ENCODE data around the gene PARD3B. TPM values are rescaled to one million over a fixed set of nuclear protein-coding genes. Genes with fewer than 3 reads are reported as not detected.

PARD3B gene
- total and polyA plus RNA-seq, 8 donors: 1.8 to 42.6 (median 15.1) TPM

DNA sequence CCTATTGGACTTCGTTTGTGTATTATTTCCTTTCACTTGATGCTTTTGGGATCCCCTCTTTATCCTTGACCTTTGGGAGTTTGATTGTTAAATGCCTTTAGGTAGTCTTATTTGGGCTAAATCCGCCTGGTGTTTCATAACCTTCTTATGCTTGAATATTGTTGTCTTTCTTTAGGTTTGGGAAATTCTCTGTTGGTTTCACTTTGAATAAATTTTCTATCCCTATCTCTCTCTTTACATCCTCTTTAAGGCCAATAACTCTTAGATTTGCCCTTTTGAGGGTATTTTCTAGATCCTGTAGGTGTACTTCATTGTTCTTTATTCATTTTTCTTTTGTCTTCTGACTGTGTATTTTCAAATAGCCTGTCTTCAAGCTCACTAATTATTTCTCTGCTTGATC, 354.7 kb downstream of the PARD3B start:
- Histone ChIP-seq H3K27ac (no peak overlapping the region), H3K9me3 (no peaks in the 10 kb centered on the region), H3K4me3 (no peak overlapping the region), H3K4me1 (peaks cover 0 to 17% (median 6%) of the 10 kb centered on the region in 4 donors), H3K27me3 (no peaks in the 10 kb centered on the region), H3K36me3 (no peaks in the 10 kb centered on the region)
- intact Hi-C loops (cut with DNase I; ENCODE audit: low total_unique reads): no loop called here
- DNase-seq: no peak
- no peak for TF ChIP-seq EP300 (IDR thresholded peaks at IDR 0.05)
- TF ChIP-seq, protein P1, sequence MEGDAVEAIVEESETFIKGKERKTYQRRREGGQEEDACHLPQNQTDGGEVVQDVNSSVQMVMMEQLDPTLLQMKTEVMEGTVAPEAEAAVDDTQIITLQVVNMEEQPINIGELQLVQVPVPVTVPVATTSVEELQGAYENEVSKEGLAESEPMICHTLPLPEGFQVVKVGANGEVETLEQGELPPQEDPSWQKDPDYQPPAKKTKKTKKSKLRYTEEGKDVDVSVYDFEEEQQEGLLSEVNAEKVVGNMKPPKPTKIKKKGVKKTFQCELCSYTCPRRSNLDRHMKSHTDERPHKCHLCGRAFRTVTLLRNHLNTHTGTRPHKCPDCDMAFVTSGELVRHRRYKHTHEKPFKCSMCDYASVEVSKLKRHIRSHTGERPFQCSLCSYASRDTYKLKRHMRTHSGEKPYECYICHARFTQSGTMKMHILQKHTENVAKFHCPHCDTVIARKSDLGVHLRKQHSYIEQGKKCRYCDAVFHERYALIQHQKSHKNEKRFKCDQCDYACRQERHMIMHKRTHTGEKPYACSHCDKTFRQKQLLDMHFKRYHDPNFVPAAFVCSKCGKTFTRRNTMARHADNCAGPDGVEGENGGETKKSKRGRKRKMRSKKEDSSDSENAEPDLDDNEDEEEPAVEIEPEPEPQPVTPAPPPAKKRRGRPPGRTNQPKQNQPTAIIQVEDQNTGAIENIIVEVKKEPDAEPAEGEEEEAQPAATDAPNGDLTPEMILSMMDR (IDR thresholded peaks at IDR 0.05): no peak
- no peak for TF ChIP-seq POLR2A (IDR thresholded peaks at IDR 0.05)
- TF ChIP-seq POLR2AphosphoS5 (IDR thresholded peaks at IDR 0.05): no peak
- WGBS, 5 donors: 88 to 93% (median 90%) methylated on average over 2 of the region's 2 CpGs

DNA sequence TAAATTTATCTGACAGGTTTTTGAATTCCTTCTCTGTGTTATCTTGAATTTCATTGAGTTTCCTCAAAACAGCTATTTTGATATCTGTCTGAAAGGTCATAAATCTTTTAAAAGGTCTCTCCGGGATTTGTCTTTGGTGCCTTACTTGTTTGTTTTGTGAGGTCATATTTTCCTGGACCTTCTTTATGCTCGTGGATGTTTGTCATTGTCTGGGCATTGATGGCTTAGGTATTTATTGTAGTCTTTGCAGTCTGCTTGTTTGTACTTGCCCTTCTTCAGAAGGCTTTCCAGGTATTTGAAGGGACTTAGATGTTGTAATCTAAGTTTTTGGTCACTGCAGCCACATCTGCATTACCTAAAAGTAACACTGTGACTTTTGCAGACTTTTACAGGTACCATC, 355.2 kb downstream of the PARD3B start:
- no peaks in the 10 kb centered on the region for H3K9me3 ChIP-seq
- H3K4me3 ChIP-seq: no peak overlapping the region
- H3K27ac ChIP-seq: no peak overlapping the region
- 31 to 62% (median 43%) methylated on average over 2 of the region's 2 CpGs for WGBS, 5 donors
- TF ChIP-seq POLR2AphosphoS5 (IDR thresholded peaks at IDR 0.05): no peak
- TF ChIP-seq EP300 (IDR thresholded peaks at IDR 0.05): no peak
- TF ChIP-seq POLR2A (IDR thresholded peaks at IDR 0.05): no peak
- TF ChIP-seq, protein P1 (IDR thresholded peaks at IDR 0.05): no peak
- peaks cover 0 to 17% (median 6%) of the 10 kb centered on the region in 4 donors for H3K4me1 ChIP-seq
- intact Hi-C loops (cut with DNase I; ENCODE audit: low total_unique reads): no loop called here
- DNase-seq: no peak
- no peaks in the 10 kb centered on the region for H3K36me3 ChIP-seq
- H3K27me3 ChIP-seq: no peaks in the 10 kb centered on the region

DNA sequence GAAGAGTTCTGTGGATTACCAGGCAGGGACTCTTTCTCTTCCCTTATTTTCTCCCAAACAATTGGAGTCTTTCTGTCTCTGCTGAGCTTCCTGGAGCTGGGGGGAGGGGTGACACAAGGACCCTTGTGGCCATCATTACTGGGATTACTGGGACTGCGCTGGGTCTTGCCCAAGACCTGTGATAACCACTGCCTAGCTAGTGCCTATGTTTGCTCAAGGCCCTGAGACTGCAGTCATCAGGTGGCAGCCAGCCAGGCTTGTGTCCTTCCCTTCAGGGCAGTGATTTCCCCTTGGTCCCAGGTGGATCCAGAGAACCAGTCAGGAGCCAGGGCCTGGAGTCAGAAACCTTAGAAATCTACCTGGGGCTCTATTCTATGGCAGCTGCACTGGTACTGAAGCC, 355.6 kb downstream of the PARD3B start:
- intact Hi-C loops (cut with DNase I; ENCODE audit: low total_unique reads): no loop called here
- Histone ChIP-seq H3K4me1 (peaks cover 0 to 17% (median 4%) of the 10 kb centered on the region in 4 donors), H3K36me3 (no peaks in the 10 kb centered on the region), H3K9me3 (no peaks in the 10 kb centered on the region), H3K4me3 (no peak overlapping the region), H3K27ac (no peak overlapping the region), H3K27me3 (no peaks in the 10 kb centered on the region)
- DNase-seq: peak; percentile 37 to 75
- TF ChIP-seq POLR2AphosphoS5 (IDR thresholded peaks at IDR 0.05) (no peak), POLR2A (IDR thresholded peaks at IDR 0.05) (no peak), EP300 (IDR thresholded peaks at IDR 0.05) (no peak)
- TF ChIP-seq, protein P1 (IDR thresholded peaks at IDR 0.05): no peak
- WGBS, 5 donors: 67 to 100% (median 72%) methylated on average over 1 of the region's 1 CpG

DNA sequence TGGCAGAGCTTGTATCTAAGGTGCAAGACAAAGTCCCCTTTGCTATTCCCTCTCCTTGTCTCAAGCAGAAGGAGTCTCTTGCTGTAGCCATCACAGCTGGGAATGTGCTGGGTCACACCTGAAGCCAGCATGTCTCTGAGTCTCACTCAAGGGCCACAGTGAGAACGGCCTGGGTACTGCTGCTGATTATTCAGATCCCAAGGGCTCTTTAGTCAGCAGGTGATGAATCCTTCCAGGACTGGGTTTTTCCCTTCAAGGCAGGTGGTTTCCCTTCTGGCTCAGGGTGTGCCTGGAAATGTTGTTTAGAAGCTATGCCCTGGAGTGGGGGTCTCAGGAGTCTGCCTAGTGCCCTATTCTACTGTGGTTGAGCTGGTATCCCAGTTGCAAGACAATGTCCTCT, 356.3 kb downstream of the PARD3B start:
- WGBS, 5 donors: 49 to 100% (median 83%) methylated on average over 1 of the region's 1 CpG
- intact Hi-C loops (cut with DNase I; ENCODE audit: low total_unique reads): no loop called here
- Histone ChIP-seq H3K27ac (no peak overlapping the region), H3K4me1 (peaks cover 0 to 10% (median 3%) of the 10 kb centered on the region in 4 donors), H3K9me3 (no peaks in the 10 kb centered on the region), H3K36me3 (no peaks in the 10 kb centered on the region), H3K4me3 (no peak overlapping the region), H3K27me3 (no peaks in the 10 kb centered on the region)
- no peak for DNase-seq
- TF ChIP-seq POLR2AphosphoS5 (IDR thresholded peaks at IDR 0.05) (no peak), EP300 (IDR thresholded peaks at IDR 0.05) (no peak), POLR2A (IDR thresholded peaks at IDR 0.05) (no peak)
- TF ChIP-seq, protein P1 (IDR thresholded peaks at IDR 0.05): no peak

Measured in stomach (tissue), 9 donors.